H9 (cell line): ENCODE measurements around the gene VWC2L. TPM values are rescaled to one million over a fixed set of nuclear protein-coding genes. Genes with fewer than 3 reads are reported as not detected.

Experiments
- DNase-seq: peaks from one replicate; pipeline ENCODE4 v3.0.0-alpha.2; 2017
- H2AFZ ChIP-seq: one replicate; pipeline ENCODE4 v1.6.1; 2013; ENCODE audit warnings: mild to moderate bottlenecking, low read length, control low read depth, moderate library complexity
- H2AK5ac ChIP-seq: 2 replicates; pipeline ENCODE4 v1.6.1; 2013; ENCODE audit warnings: low read length, control low read depth, mixed read lengths; ENCODE audit not compliant: insufficient read length
- H2BK120ac ChIP-seq: one replicate; pipeline ENCODE4 v1.6.1; 2013; ENCODE audit warnings: low read depth, mild to moderate bottlenecking, low read length, control low read depth, inconsistent platforms; ENCODE audit not compliant: poor library complexity, severe bottlenecking
- H2BK12ac ChIP-seq: 2 replicates; pipeline ENCODE4 v1.6.1; 2013; ENCODE audit warnings: low read length, control low read depth, mixed read lengths, low read depth; ENCODE audit not compliant: insufficient read length
- H2BK15ac ChIP-seq: 2 replicates; pipeline ENCODE4 v1.6.1; 2013; ENCODE audit warnings: low read depth, low read length, control low read depth
- H2BK20ac ChIP-seq: one replicate; pipeline ENCODE4 v1.6.1; 2013; ENCODE audit warnings: low read depth, mild to moderate bottlenecking, low read length, control low read depth, inconsistent platforms; ENCODE audit not compliant: poor library complexity, severe bottlenecking
- H2BK5ac ChIP-seq: 2 replicates; pipeline ENCODE4 v1.6.1; 2013; ENCODE audit warnings: low read length, control low read depth, mixed read lengths; ENCODE audit not compliant: insufficient read length
- H3K14ac ChIP-seq: 2 replicates; pipeline ENCODE4 v1.6.1; 2013; ENCODE audit warnings: low read length, control low read depth; ENCODE audit not compliant: insufficient read depth
- H3K18ac ChIP-seq: 2 replicates; pipeline ENCODE4 v1.6.1; 2013; ENCODE audit warnings: low read depth, mild to moderate bottlenecking, mixed read lengths, low read length, control low read depth; ENCODE audit not compliant: insufficient read length
- H3K23ac ChIP-seq: 2 replicates; pipeline ENCODE4 v1.6.1; 2013; ENCODE audit warnings: low read length, control low read depth, mixed read lengths, low read depth; ENCODE audit not compliant: insufficient read length
- H3K23me2 ChIP-seq: 2 replicates; pipeline ENCODE4 v1.6.1; 2013; ENCODE audit warnings: low read depth, mild to moderate bottlenecking, mixed read lengths, low read length, control low read depth; ENCODE audit not compliant: insufficient read length, poor library complexity, severe bottlenecking
- H3K27ac ChIP-seq: 2 replicates; pipeline ENCODE4 v1.5.1; 2013; ENCODE audit warnings: low read length, control low read depth, mixed read lengths, low read depth; ENCODE audit not compliant: insufficient read length
- H3K27me3 ChIP-seq: 2 replicates; pipeline ENCODE4 v1.6.1; 2013; ENCODE audit warnings: low read length, control low read depth, inconsistent platforms; ENCODE audit not compliant: insufficient read depth
- H3K4ac ChIP-seq: 2 replicates; pipeline ENCODE4 v1.6.1; 2013; ENCODE audit warnings: low read depth, mild to moderate bottlenecking, control low read depth, inconsistent platforms, low read length, moderate library complexity
- H3K4me1 ChIP-seq: 2 replicates; pipeline ENCODE4 v1.6.1; 2013; ENCODE audit warnings: low read length, control low read depth, inconsistent platforms; ENCODE audit not compliant: insufficient read depth
- H3K4me2 ChIP-seq: 2 replicates; pipeline ENCODE4 v1.6.1; 2013; ENCODE audit warnings: low read length, control low read depth, mixed read lengths; ENCODE audit not compliant: insufficient read length, insufficient read depth
- H3K56ac ChIP-seq: 2 replicates; pipeline ENCODE4 v1.6.1; 2013; ENCODE audit warnings: low read depth, mild to moderate bottlenecking, mixed read lengths, low read length, control low read depth; ENCODE audit not compliant: insufficient read length
- H3K79me1 ChIP-seq: 2 replicates; pipeline ENCODE4 v1.6.1; 2013; ENCODE audit warnings: low read depth, mild to moderate bottlenecking, moderate library complexity, low read length, control low read depth, inconsistent platforms; ENCODE audit not compliant: insufficient read depth, poor library complexity, severe bottlenecking
- H3K79me2 ChIP-seq: 2 replicates; pipeline ENCODE4 v1.6.1; 2013; ENCODE audit warnings: low read length, control low read depth, inconsistent platforms; ENCODE audit not compliant: insufficient read depth
- H3K9ac ChIP-seq: 2 replicates; pipeline ENCODE4 v1.6.1; 2013; ENCODE audit warnings: low read length, control low read depth, mixed read lengths; ENCODE audit not compliant: insufficient read length; ENCODE audit errors: extremely low read depth
- H3K9me3 ChIP-seq: one replicate; pipeline ENCODE4 v1.6.1; 2013; ENCODE audit warnings: low read depth, low read length, inconsistent platforms; ENCODE audit not compliant: control insufficient read depth
- H3T11ph ChIP-seq: one replicate; pipeline ENCODE4 v1.6.1; 2013; ENCODE audit warnings: mild to moderate bottlenecking, low read length, control low read depth, inconsistent platforms
- H4K20me1 ChIP-seq: one replicate; pipeline ENCODE4 v1.6.1; 2013; ENCODE audit not compliant: control insufficient read depth, insufficient read length, insufficient read depth
- H4K5ac ChIP-seq: 2 replicates; pipeline ENCODE4 v1.6.1; 2013; ENCODE audit warnings: low read depth, mild to moderate bottlenecking, mixed read lengths, low read length, control low read depth; ENCODE audit not compliant: insufficient read length
- H4K8ac ChIP-seq: replicated peaks from 2 replicates; pipeline ENCODE4 v1.6.1; 2013; ENCODE audit warnings: low read length, control low read depth, mixed read lengths, low read depth; ENCODE audit not compliant: insufficient read length
- H4K91ac ChIP-seq: 2 replicates; pipeline ENCODE4 v1.6.1; 2013; ENCODE audit warnings: low read depth, mild to moderate bottlenecking, moderate library complexity, mixed read lengths, low read length, control low read depth; ENCODE audit not compliant: insufficient read length
- H3K27ac Mint-ChIP-seq, 3 experiments: 2 replicates in 2 of 3; 3 replicates in 1 of 3; pipeline ENCODE4 v1.8.0; 2020 to 2021; ENCODE audit warnings: mixed read lengths in 3 of 3, mild to moderate bottlenecking in 1 of 3, moderate library complexity in 1 of 3
- H3K27me3 Mint-ChIP-seq: 2 replicates; pipeline ENCODE4 v1.8.0; 2021; ENCODE audit warnings: low read depth, mild to moderate bottlenecking, moderate library complexity, mixed read lengths
- H3K36me3 Mint-ChIP-seq, 3 experiments: 2 replicates in 2 of 3; 3 replicates in 1 of 3; pipeline ENCODE4 v1.8.0; 2020 to 2021; ENCODE audit warnings: low read depth in 3 of 3, mixed read lengths in 3 of 3; ENCODE audit not compliant: insufficient read depth in 1 of 3
- H3K4me1 Mint-ChIP-seq, 2 experiments: 2 replicates each; pipeline ENCODE4 v1.8.0; 2020; ENCODE audit warnings: mixed read lengths in 2 of 2
- H3K4me3 Mint-ChIP-seq, 2 experiments: 2 replicates in 1 of 2; 3 replicates in 1 of 2; pipeline ENCODE4 v1.8.0; 2020 to 2021; ENCODE audit warnings: mild to moderate bottlenecking in 2 of 2, mixed read lengths in 2 of 2, moderate library complexity in 1 of 2
- H3K9me3 Mint-ChIP-seq, 2 experiments: 2 replicates in 1 of 2; 3 replicates in 1 of 2; pipeline ENCODE4 v1.8.0; 2020; ENCODE audit warnings: mild to moderate bottlenecking in 2 of 2, mixed read lengths in 2 of 2, moderate library complexity in 1 of 2
- WGBS: extraction: QIAGEN DNeasy Blood & Tissue Kit; methylation state at CpG from one replicate; pipeline ENCODE4 v1.1.7; 2013; ENCODE audit warnings: missing lambda C conversion rate, low lambda C conversion rate, mixed read lengths; ENCODE audit not compliant: insufficient read length; ENCODE audit errors: extremely low coverage; 5-methylcytosine and 5-hydroxymethylcytosine counted together
- total RNA-seq: library from RNA; stranded (reverse); gene quantifications from 2 replicates; pipeline ENCODE4 v1.2.1, GENCODE V29; 2021
- TF ChIP-seq, protein P1 (sequence below): fragments of 200-600 bp; sonication (generic); conservative IDR thresholded peaks from 3 replicates; pipeline ENCODE4 v1.8.0; 2021; ENCODE audit warnings: antibody characterized with exemption, mild to moderate bottlenecking

VWC2L gene
- total RNA-seq, 1 experiment from 2014 or later = not detected

DNA sequence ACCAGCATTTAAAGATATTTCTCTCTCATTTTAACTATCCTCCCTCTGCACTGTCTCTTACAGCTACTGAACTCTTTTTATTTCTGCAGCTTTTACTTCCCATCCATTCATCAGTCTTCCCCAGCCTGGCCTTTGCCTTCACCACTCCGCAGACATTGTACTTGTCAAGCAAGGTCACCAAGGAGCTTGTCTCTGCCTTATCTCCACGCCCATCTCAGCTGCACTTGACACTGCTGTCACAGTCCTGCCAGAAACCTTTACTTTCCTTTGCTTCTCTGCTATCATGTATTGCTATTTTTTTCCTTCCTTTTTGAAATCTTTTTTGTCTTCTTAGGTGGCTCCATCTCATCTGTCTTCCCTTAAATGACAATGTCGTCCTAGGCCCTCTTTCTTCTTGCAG, 147.0 kb downstream of the VWC2L start:
- Histone ChIP-seq H4K20me1 (no peaks in the 10 kb centered on the region), H3K18ac (no peak overlapping the region), H2BK5ac (no peak overlapping the region), H3K27me3 (no peaks in the 10 kb centered on the region), H4K8ac (no peak overlapping the region), H3K14ac (no peak overlapping the region), H3K23me2 (no peaks in the 10 kb centered on the region), H3K4ac (no peak overlapping the region), H3K4me2 (no peak overlapping the region), H3K9me3 (no peaks in the 10 kb centered on the region), H2AFZ (no peak overlapping the region), H2BK120ac (no peak overlapping the region), H4K91ac (no peak overlapping the region), H2BK20ac (no peak overlapping the region), H2BK12ac (no peak overlapping the region), H2BK15ac (no peak overlapping the region), H3K23ac (no peak overlapping the region), H3K79me1 (no peaks in the 10 kb centered on the region), H3K79me2 (no peaks in the 10 kb centered on the region), H2AK5ac (no peak overlapping the region), H3K4me1 (no peaks in the 10 kb centered on the region), H4K5ac (no peak overlapping the region), H3K27ac (no peak overlapping the region), H3K56ac (no peak overlapping the region), H3T11ph (no peak overlapping the region), H3K9ac (no peak overlapping the region)
- no peaks in the 10 kb centered on the region for H3K4me1 Mint-ChIP-seq
- no peak for DNase-seq
- no peaks in the 10 kb centered on the region for H3K27me3 Mint-ChIP-seq
- TF ChIP-seq, protein P1, sequence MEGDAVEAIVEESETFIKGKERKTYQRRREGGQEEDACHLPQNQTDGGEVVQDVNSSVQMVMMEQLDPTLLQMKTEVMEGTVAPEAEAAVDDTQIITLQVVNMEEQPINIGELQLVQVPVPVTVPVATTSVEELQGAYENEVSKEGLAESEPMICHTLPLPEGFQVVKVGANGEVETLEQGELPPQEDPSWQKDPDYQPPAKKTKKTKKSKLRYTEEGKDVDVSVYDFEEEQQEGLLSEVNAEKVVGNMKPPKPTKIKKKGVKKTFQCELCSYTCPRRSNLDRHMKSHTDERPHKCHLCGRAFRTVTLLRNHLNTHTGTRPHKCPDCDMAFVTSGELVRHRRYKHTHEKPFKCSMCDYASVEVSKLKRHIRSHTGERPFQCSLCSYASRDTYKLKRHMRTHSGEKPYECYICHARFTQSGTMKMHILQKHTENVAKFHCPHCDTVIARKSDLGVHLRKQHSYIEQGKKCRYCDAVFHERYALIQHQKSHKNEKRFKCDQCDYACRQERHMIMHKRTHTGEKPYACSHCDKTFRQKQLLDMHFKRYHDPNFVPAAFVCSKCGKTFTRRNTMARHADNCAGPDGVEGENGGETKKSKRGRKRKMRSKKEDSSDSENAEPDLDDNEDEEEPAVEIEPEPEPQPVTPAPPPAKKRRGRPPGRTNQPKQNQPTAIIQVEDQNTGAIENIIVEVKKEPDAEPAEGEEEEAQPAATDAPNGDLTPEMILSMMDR = no peak
- H3K27ac Mint-ChIP-seq = no peak overlapping the region
- WGBS = no CpG with 5 or more reads among the region's 3 CpGs
- no peaks in the 10 kb centered on the region; a peak in 1 of 7 replicates for H3K36me3 Mint-ChIP-seq
- no peak overlapping the region for H3K4me3 Mint-ChIP-seq
- peaks cover 6% of the 10 kb centered on the region in 2 experiments; a peak in 4 of 5 replicates for H3K9me3 Mint-ChIP-seq
